Activated T-cell treated with anti-CD3 and anti-CD28 coated beads, Interleukin-2, amount 50 U/mL, for 72 hours (primary cell): ENCODE results near the gene SLC22A31. TPM values are rescaled to one million over a fixed set of nuclear protein-coding genes. Genes with fewer than 3 reads are reported as not detected.
A peak's percentile ranks its signal among the peaks of the same experiment; 100 is the strongest.

ENCODE experiments used
- ATAC-seq, 2 donors: fragments of 150-1000 bp; cut with Tn5 transposase; replicated peaks in 1 of 2; 2 replicates each; pipeline ENCODE4 v1.10.0; 2021; ENCODE audit warnings: moderate library complexity in 2 of 2, mild to moderate bottlenecking in 1 of 2
- DNase-seq, 2 donors: peaks; one replicate each; pipeline ENCODE4 v3.0.0; 2021 to 2022; ENCODE audit warnings: mixed read lengths in 1 of 2
- H3K27ac Mint-ChIP-seq: one replicate; pipeline ENCODE4 v1.8.0; 2022; ENCODE audit warnings: mild to moderate bottlenecking, moderate library complexity, mixed read lengths
- H3K27me3 Mint-ChIP-seq: one replicate; pipeline ENCODE4 v1.8.0; 2022; ENCODE audit warnings: low read depth, mixed read lengths
- H3K36me3 Mint-ChIP-seq, 2 donors: one replicate each; pipeline ENCODE4 v1.8.0; 2022; ENCODE audit warnings: mixed read lengths in 2 of 2, mild to moderate bottlenecking in 1 of 2; ENCODE audit not compliant: insufficient read depth in 2 of 2
- H3K4me1 Mint-ChIP-seq: one replicate; pipeline ENCODE4 v1.8.0; 2022; ENCODE audit warnings: low read depth, mixed read lengths
- H3K4me3 Mint-ChIP-seq, 2 donors: one replicate each; pipeline ENCODE4 v1.8.0; 2022; ENCODE audit warnings: mild to moderate bottlenecking in 2 of 2, mixed read lengths in 2 of 2, moderate library complexity in 2 of 2
- H3K9me3 Mint-ChIP-seq, 2 donors: one replicate each; pipeline ENCODE4 v1.8.0; 2022; ENCODE audit warnings: mixed read lengths in 2 of 2
- total RNA-seq, 2 donors: library from RNA; stranded (reverse); gene quantifications; one replicate each; pipeline ENCODE4 v1.2.3, GENCODE V29; 2022

SLC22A31 gene
- total RNA-seq, 2 donors from 2014 or later = 1.3 to 1.6 TPM

DNA sequence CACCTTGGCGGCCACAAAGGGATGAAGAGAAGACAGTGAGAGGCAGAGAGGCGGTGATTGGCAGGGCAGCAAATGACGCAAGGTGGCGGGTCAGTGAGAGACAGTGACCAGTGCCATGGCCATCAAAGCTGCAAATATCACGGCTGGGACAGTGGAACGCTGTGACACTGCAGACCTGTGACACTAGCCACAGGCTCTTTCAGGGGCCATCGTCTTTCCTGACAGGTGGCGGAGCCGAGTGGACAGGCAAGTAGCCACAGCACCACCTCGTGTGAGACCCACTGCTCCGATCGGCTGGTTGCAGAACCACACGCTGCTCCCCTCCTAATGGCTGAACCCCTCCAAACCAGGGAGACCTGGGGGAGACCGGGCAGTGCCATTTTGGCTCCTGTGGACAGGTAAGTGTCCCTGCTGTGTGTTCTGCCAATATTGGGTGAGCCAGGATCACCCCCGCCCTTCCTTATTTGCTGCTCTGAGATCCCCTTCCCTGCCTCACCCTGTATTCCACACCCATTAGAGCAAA lies 9.2 kb upstream of the SLC22A31 start:
- Mint-ChIP-seq H3K4me1 (no peaks in the 10 kb centered on the region), H3K36me3 (no peaks in the 10 kb centered on the region), H3K9me3 (no peaks in the 10 kb centered on the region), H3K4me3 (no peak overlapping the region), H3K27me3 (peaks cover 13% of the 10 kb centered on the region), H3K27ac (no peak overlapping the region)
- DNase-seq (no peak), ATAC-seq (no peak)

GRCh38 chr16:89207993-89208392 lies 7.7 kb upstream of the SLC22A31 start:
- Mint-ChIP-seq H3K27me3 (peaks cover 29% of the 10 kb centered on the region), H3K9me3 (no peaks in the 10 kb centered on the region), H3K4me1 (peaks cover under 1% of the 10 kb centered on the region), H3K27ac (no peak overlapping the region), H3K4me3 (no peak overlapping the region), H3K36me3 (peaks cover under 1% of the 10 kb centered on the region in 2 donors)
- DNase-seq (no peak), ATAC-seq (no peak)

DNA sequence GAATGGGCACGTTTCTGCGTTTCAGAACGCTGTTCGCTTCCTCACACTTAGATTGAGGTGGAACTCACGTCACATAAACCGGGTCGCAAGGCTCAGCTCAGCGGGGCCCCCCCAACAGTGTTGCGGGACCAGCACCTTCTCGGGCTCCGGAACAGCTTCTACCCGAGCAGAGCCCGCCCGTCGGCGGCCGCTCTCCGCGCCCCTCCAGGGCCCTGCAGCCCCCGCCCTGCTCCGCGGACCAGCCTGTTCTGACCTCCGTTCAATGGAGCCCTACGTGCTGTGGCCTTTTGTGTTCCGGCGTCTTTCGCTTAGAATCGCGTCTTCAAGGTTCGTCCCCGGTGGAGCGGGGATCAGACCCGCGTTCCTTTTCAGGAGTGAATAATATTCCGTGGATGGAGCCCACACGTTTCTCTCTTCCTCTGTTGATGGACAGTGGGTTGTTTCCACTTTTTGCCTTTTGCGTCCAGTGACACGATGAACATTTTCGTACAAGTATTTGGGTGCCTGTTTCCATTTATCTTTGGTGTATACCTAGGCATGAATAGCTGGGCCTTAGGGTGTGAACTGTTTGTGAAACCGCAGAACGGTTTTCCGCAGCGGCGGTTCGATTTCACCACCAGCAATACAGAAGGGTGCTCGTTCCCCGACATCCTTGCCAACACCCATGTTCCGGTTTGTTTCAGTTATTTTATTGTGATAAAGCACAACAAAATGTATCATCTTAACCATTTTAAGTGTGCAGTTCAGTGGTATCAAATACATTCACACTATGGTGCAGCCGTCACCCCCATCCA lies 2.3 kb upstream of the SLC22A31 start:
- no peaks in the 10 kb centered on the region for H3K9me3 Mint-ChIP-seq
- no peak overlapping the region for H3K27ac Mint-ChIP-seq
- H3K4me1 Mint-ChIP-seq = peaks cover 11% of the 10 kb centered on the region
- peak overlapping the region; percentile 64 to 76 for H3K4me3 Mint-ChIP-seq
- H3K27me3 Mint-ChIP-seq = peaks cover 44% of the 10 kb centered on the region
- DNase-seq (no peak), ATAC-seq (no peak)
- H3K36me3 Mint-ChIP-seq = peaks cover 2 to 4% of the 10 kb centered on the region in 2 donors

DNA sequence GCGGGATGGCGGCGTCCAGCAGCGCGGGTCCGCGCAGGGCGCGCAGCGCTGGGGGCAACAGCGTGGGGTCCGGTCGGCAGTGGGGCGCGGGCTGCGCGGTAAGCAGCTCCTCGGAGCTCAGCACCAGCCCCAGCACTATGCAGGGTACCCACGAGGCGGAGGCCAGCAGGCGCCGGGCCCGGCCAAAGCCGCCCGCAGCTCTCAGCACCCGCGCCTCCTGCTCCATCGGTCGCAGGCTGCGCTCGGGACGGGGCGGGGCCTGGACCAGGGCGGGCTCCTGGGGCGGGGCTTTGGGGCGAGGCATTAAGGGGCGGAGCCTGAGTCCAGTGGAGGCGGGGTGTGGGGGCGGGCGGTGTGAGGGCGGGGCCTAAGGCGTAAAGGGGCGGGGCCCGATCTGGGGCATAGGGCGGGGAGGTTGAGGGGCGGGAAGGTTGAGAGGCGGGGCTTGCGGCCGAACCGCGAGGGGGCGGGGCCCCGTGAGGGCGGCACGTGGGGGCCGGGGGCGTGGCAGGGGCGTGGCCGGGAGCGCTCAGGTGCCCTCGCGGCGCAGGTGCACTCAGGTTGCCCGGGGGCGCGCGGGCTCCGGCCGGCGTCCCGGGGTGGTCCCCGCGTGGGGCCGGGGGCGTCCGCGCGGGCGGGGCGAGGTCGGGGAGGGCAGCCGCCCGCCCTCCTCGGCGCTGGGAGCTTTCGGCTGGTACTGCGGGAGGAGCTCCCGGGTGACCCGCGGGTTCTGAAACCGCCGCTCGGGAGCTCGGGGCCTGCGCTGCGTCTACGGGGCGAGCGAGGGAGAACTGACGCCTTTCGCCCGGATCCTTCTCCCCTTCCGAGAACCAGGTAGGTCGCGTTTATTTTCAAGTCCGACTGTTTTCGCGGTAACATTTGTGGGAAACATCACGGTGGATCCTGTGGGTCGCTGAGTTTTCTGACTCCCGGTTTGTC lies 1.4 kb upstream of the SLC22A31 start:
- no peak overlapping the region for H3K27ac Mint-ChIP-seq
- H3K4me1 Mint-ChIP-seq = peaks cover 11% of the 10 kb centered on the region
- no peaks in the 10 kb centered on the region for H3K9me3 Mint-ChIP-seq
- ATAC-seq (peak; percentile 89 to 92), DNase-seq (peak; percentile 90)
- H3K27me3 Mint-ChIP-seq = peaks cover 41% of the 10 kb centered on the region
- peak overlapping the region; percentile 64 to 76 for H3K4me3 Mint-ChIP-seq
- peaks cover 2 to 4% of the 10 kb centered on the region in 2 donors for H3K36me3 Mint-ChIP-seq

DNA sequence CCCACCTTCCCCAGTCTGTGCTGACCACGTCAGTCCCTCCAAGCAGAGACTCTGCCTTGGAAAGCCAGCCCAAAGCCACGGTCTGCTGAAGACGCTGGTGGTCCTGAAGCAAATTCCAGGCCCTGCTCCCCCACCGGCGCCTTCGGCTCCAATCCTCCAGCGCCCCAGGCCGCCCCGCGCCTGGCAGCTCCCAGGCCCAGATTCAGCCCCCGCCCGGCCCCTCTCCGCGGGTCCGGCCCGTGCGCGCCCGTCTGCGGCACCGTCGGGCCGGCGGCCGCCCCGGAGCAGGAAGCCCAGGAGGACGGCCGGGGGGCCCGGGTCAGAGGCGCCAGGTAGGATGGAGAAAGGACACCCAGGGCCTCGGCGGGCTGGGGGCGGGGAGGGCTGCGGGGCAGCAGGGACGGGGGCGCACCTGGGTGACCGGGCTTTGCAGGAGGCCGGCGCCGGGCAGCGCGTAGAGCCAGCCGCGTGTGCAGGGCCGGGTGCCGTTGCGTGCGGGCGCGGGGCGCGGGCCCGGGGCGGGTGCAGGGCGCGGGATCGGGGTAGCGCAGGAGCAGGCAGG lies 594 bp upstream of the SLC22A31 start:
- DNase-seq (no peak), ATAC-seq (peak; percentile 7 to 21)
- Mint-ChIP-seq H3K4me1 (peaks cover 11% of the 10 kb centered on the region), H3K27ac (no peak overlapping the region), H3K4me3 (peak overlapping the region; percentile 32 to 65), H3K9me3 (no peaks in the 10 kb centered on the region), H3K36me3 (peaks cover 2 to 4% of the 10 kb centered on the region in 2 donors), H3K27me3 (peaks cover 38% of the 10 kb centered on the region)

DNA sequence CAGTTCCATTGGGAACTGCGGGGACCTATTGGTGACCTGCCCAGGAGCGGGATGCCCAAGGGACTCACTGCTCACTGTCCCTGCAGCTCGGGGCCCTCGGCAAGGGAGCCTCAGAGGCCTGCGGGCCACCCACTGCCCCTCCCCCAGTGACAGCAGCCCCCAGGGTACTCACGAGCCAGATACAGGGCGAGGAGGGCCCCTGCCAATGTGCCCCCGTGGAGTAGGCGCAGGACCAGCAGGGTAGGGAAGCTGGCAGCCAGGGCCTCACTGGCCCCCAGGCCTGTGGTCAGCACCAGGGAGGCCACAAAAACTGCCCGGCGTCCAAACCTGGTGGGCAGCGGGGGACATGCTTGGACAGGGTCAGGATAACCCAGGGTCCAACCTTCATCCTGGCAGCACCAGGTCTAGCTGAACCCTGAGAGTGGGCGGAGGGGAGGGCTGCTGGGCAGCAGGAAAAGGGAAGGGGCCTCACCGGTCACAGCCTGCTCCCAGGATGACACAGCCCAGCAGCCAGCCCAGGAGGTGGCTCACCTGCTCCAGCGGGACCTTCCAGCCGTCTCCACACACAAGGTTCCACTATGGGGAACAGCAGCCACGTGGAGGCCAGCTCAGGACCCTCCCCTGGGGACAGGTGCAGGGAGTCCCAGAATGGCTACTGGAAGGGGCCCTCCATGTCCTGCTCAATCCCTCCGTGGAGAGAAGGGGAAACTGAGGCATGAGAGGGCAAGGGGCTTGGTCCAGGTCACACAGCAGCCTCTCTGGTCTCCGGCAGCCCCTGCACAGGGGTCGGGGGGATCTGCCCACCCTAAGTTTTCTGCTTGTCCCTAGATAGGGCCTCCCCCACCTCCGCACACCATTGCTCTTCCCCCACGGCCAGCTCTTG lies 855 bp downstream of the SLC22A31 start:
- Mint-ChIP-seq H3K36me3 (peaks cover 2 to 4% of the 10 kb centered on the region in 2 donors), H3K4me3 (peak overlapping the region in 1 of 2 donors; percentile 65), H3K27ac (no peak overlapping the region)

GRCh38 chr16:89198417-89199240 lies 1.7 kb downstream of the SLC22A31 start:
- DNase-seq (no peak), ATAC-seq (no peak)
- Mint-ChIP-seq H3K36me3 (peaks cover 2 to 4% of the 10 kb centered on the region in 2 donors), H3K4me1 (peaks cover 11% of the 10 kb centered on the region), H3K9me3 (no peaks in the 10 kb centered on the region), H3K4me3 (no peak overlapping the region), H3K27ac (no peak overlapping the region), H3K27me3 (peaks cover 23% of the 10 kb centered on the region)

More for the DNA sequence above, 855 bp downstream of the SLC22A31 start:
- no peak for DNase-seq
- H3K4me1 Mint-ChIP-seq = peaks cover 11% of the 10 kb centered on the region
- H3K27me3 Mint-ChIP-seq = peaks cover 31% of the 10 kb centered on the region
- no peaks in the 10 kb centered on the region for H3K9me3 Mint-ChIP-seq
- no peak for ATAC-seq

- DNase-seq (no peak), ATAC-seq (no peak)
- H3K9me3 Mint-ChIP-seq = no peaks in the 10 kb centered on the region
- H3K4me3 Mint-ChIP-seq = no peak overlapping the region
- peaks cover 9% of the 10 kb centered on the region for H3K4me1 Mint-ChIP-seq
- peaks cover 14% of the 10 kb centered on the region for H3K27me3 Mint-ChIP-seq
- no peak overlapping the region for H3K27ac Mint-ChIP-seq
- H3K36me3 Mint-ChIP-seq = peaks cover 0 to 2% of the 10 kb centered on the region in 2 donors
These were observed 2.5 kb downstream of the SLC22A31 start for GRCh38 chr16:89197633-89198416.

- DNase-seq (no peak), ATAC-seq (no peak)
- H3K27ac Mint-ChIP-seq = no peak overlapping the region
- no peak overlapping the region for H3K4me3 Mint-ChIP-seq
- H3K27me3 Mint-ChIP-seq = peaks cover 10% of the 10 kb centered on the region
- peaks cover 5% of the 10 kb centered on the region for H3K4me1 Mint-ChIP-seq
- no peaks in the 10 kb centered on the region for H3K36me3 Mint-ChIP-seq
- no peaks in the 10 kb centered on the region for H3K9me3 Mint-ChIP-seq
These were observed 3.2 kb downstream of the SLC22A31 start for GRCh38 chr16:89197033-89197632.

GRCh38 chr16:89195521-89196171 lies 4.7 kb downstream of the SLC22A31 start:
- Mint-ChIP-seq H3K27me3 (peaks cover 10% of the 10 kb centered on the region), H3K4me3 (no peak overlapping the region), H3K4me1 (peaks cover 5% of the 10 kb centered on the region), H3K36me3 (no peaks in the 10 kb centered on the region), H3K27ac (no peak overlapping the region), H3K9me3 (no peaks in the 10 kb centered on the region)
- ATAC-seq (no peak), DNase-seq (no peak)
